Measurements from ENCODE around the gene C6.
"Not testable (repeated sequence)": the region's sequence is repeated elsewhere in the genome, so short reads cannot be mapped to it uniquely, and the experiment has no call there.

C6 gene

GRCh38 chr5:41213340-41213739 lies at the start of gene C6:
TSS of gene C6 (minus strand) at chr5:41213532. CDS start at chr5:41203230, 10,302 bp downstream.
- no peak for DNase-seq (ENCODE audit: low read depth)

- DNase-seq (ENCODE audit: low read depth): no peak
These were observed 43.1 kb upstream of the C6 start for GRCh38 chr5:41256400-41256799.

GRCh38 chr5:41253109-41253508 lies 39.8 kb upstream of the C6 start:
- no peak for DNase-seq (ENCODE audit: low read depth)

- DNase-seq (ENCODE audit: low read depth): no peak
These were observed 38.7 kb upstream of the C6 start for GRCh38 chr5:41252036-41252435.

GRCh38 chr5:41250351-41250987 lies 37.1 kb upstream of the C6 start:
- DNase-seq (ENCODE audit: low read depth): no peak

- no peak for DNase-seq (ENCODE audit: low read depth)
These were observed 33.8 kb upstream of the C6 start for GRCh38 chr5:41247135-41247534.

- DNase-seq (ENCODE audit: low read depth): no peak
These were observed 33.0 kb upstream of the C6 start for GRCh38 chr5:41246376-41246775.

GRCh38 chr5:41243558-41243957 lies 30.2 kb upstream of the C6 start:
- no peak for DNase-seq (ENCODE audit: low read depth)

- DNase-seq (ENCODE audit: low read depth): no peak
These were observed 27.7 kb upstream of the C6 start for GRCh38 chr5:41240985-41241384.

- DNase-seq (ENCODE audit: low read depth): no peak
These were observed 27.1 kb upstream of the C6 start for GRCh38 chr5:41240390-41240789.

GRCh38 chr5:41234475-41234874 lies 21.1 kb upstream of the C6 start:
- no peak for DNase-seq (ENCODE audit: low read depth)

- no peak for DNase-seq (ENCODE audit: low read depth)
These were observed 19.5 kb upstream of the C6 start for GRCh38 chr5:41232797-41233196.

GRCh38 chr5:41230276-41230675 lies 16.9 kb upstream of the C6 start:
- not testable (repeated sequence) for DNase-seq (ENCODE audit: low read depth)

- no peak for DNase-seq (ENCODE audit: low read depth)
These were observed 10.6 kb upstream of the C6 start for GRCh38 chr5:41223962-41224361.

GRCh38 chr5:41219658-41220269 lies 6.4 kb upstream of the C6 start:
- DNase-seq (ENCODE audit: low read depth): no peak

- DNase-seq (ENCODE audit: low read depth): no peak
These were observed 5.8 kb upstream of the C6 start for GRCh38 chr5:41218929-41219657.

- no peak for DNase-seq (ENCODE audit: low read depth)
These were observed 850 bp upstream of the C6 start for GRCh38 chr5:41214182-41214581.

GRCh38 chr5:41212935-41213334 lies 397 bp downstream of the C6 start:
- DNase-seq (ENCODE audit: low read depth): no peak

GRCh38 chr5:41211417-41211816 lies 1.9 kb downstream of the C6 start:
- DNase-seq (ENCODE audit: low read depth): no peak

- DNase-seq (ENCODE audit: low read depth): not testable (repeated sequence)
These were observed 7.9 kb downstream of the C6 start for GRCh38 chr5:41205475-41205874.

- DNase-seq (ENCODE audit: low read depth): no peak
These were observed 10.3 kb downstream of the C6 start for GRCh38 chr5:41203033-41203432.

GRCh38 chr5:41201082-41201772 lies 12.1 kb downstream of the C6 start:
- DNase-seq (ENCODE audit: low read depth): no peak

- DNase-seq (ENCODE audit: low read depth): no peak
These were observed 12.8 kb downstream of the C6 start for GRCh38 chr5:41200506-41200905.

Data from stimulated activated CD4-positive, alpha-beta T cell treated with anti-CD3 and anti-CD28 coated beads, Interleukin-2, amount 100 ng/mL, for 4 hours (primary cell).